Right lobe of liver (tissue), 6 donors: ENCODE results near the gene INPP5A. TPM values are rescaled to one million over a fixed set of nuclear protein-coding genes. Genes with fewer than 3 reads are reported as not detected.
A peak's percentile ranks its signal among the peaks of the same experiment; 100 is the strongest.
"Not testable (repeated sequence)": the region's sequence is repeated elsewhere in the genome, so short reads cannot be mapped to it uniquely, and the experiment has no call there.

Experiments used
- ATAC-seq, 4 donors: fragments of 200-7000 bp; cut with Tn5 transposase; one replicate each; pipeline ENCODE4 v1.9.1; 2020; ENCODE audit warnings: mild to moderate bottlenecking in 4 of 4, moderate library complexity in 4 of 4
- DNase-seq, 3 donors: peaks; one replicate each; pipeline ENCODE4 v3.0.0-alpha.2; 2020
- H3K27ac ChIP-seq, 3 donors: fragments of 200-600 bp; one replicate each; pipeline ENCODE4 v1.8.0; 2022
- H3K27me3 ChIP-seq, 2 donors: fragments of 200-600 bp; one replicate each; pipeline ENCODE4 v1.8.0; 2022
- H3K36me3 ChIP-seq, 4 donors: fragments of 200-600 bp; sonication (generic) in 1 of 4; one replicate each; pipeline versions ENCODE4 v1.5.1 to v1.8.0; 2017 to 2022; ENCODE audit warnings: control low read depth in 1 of 4
- H3K4me1 ChIP-seq, 4 donors: fragments of 200-600 bp; sonication (generic) in 1 of 4; one replicate each; pipeline versions ENCODE4 v1.5.1 to v1.8.0; 2017 to 2022; ENCODE audit warnings: control low read depth in 1 of 4
- H3K4me3 ChIP-seq, 3 donors: fragments of 200-600 bp; one replicate each; pipeline ENCODE4 v1.8.0; 2022
- H3K9me3 ChIP-seq, 4 donors: fragments of 200-600 bp; sonication (generic) in 1 of 4; one replicate each; pipeline versions ENCODE4 v1.5.1 to v1.8.0; 2017 to 2022; ENCODE audit warnings: control low read depth in 1 of 4
- CTCF ChIP-seq, 4 donors: fragments of 200-600 bp in 3 of 4; fragments of 450-650 bp in 1 of 4; IDR thresholded peaks; one replicate each; pipeline versions ENCODE4 v1.5.1 to v1.8.0; 2016 to 2022; ENCODE audit warnings: antibody characterized with exemption in 4 of 4, mild to moderate bottlenecking in 2 of 4
- POLR2A ChIP-seq: fragments of 450-650 bp; IDR thresholded peaks from one replicate; pipeline ENCODE4 v1.6.1; 2017; ENCODE audit warnings: antibody characterized with exemption, mild to moderate bottlenecking
- WGBS: methylation state at CpG from one replicate; pipeline ENCODE4 v1.1.6; 2018; ENCODE audit warnings: low coverage, low lambda C conversion rate; ENCODE audit not compliant: insufficient coverage; ENCODE audit errors: missing lambda C conversion rate; 5-methylcytosine and 5-hydroxymethylcytosine counted together
- intact Hi-C, 2 donors: fragments of 100-400 bp; cut with DNase I; formaldehyde crosslinking; loops; one replicate each; pipeline versions ENCODE4 v1.11.2 to v1.14.1; 2022
- total RNA-seq, 6 experiments: library from RNA; depleted of rRNA in 2 of 6; stranded (reverse); fragments of >200 nt in 2 of 6; fragmentation: NEBNext Ultra II Directional in 3 of 6; extraction: Animal tissue kit (Norgen Biotek cat#: 25700) in 3 of 6; gene quantifications; one replicate each; pipeline versions ENCODE4 v1.1.0 to v1.2.4, GENCODE V29; 2016 to 2023
- donor health status: DM: no; HTN: yes; CAD: no.
- donor health status: DM: no; HTN: no; CAD: no.
- donor health status: DM: no; HTN: no; CAD: no.
- donor health status: DM: no; HTN: yes; CAD: no.
- donor health status: DM: no; HTN: yes; CAD: no.

Gene INPP5A
- total RNA-seq, 6 experiments from 2014 or later = 12.5 to 24.6 (median 16.9) TPM

- intact Hi-C loops = no loop called here
- no peak overlapping the region for H3K27ac ChIP-seq
- H3K4me1 ChIP-seq = no peaks in the 10 kb centered on the region
- DNase-seq = no peak
- ATAC-seq = no peak
- H3K4me3 ChIP-seq = no peak overlapping the region
- TF ChIP-seq CTCF (IDR thresholded peaks at IDR 0.05) (no peak), POLR2A (no peak)
- no peaks in the 10 kb centered on the region for H3K9me3 ChIP-seq
- no peaks in the 10 kb centered on the region for H3K27me3 ChIP-seq
- WGBS = no CpG with 5 or more reads among the region's 57 CpGs
- H3K36me3 ChIP-seq = no peaks in the 10 kb centered on the region
These were observed 256.6 kb downstream of the INPP5A start for GRCh38 chr10:132793871-132794849.

- WGBS = 40% methylated on average over 2 of the region's 21 CpGs
- Histone ChIP-seq H3K4me3 (no peak overlapping the region), H3K27ac (no peak overlapping the region), H3K36me3 (no peaks in the 10 kb centered on the region), H3K27me3 (no peaks in the 10 kb centered on the region), H3K9me3 (no peaks in the 10 kb centered on the region), H3K4me1 (no peaks in the 10 kb centered on the region)
- intact Hi-C loops = no loop called here
- TF ChIP-seq CTCF (IDR thresholded peaks at IDR 0.05) = no peak
- ATAC-seq (no peak), DNase-seq (no peak)
These were observed 259.3 kb downstream of the INPP5A start for GRCh38 chr10:132796846-132797245.

GRCh38 chr10:132797986-132798385 is 260.4 kb downstream of the INPP5A start:
- intact Hi-C loops, H3K9me3 ChIP-seq, H3K4me3 ChIP-seq, H3K27me3 ChIP-seq, DNase-seq, H3K27ac ChIP-seq, ATAC-seq, H3K4me1 ChIP-seq, H3K36me3 ChIP-seq: not testable (repeated sequence)
- 89% methylated on average over 8 of the region's 32 CpGs for WGBS

- DNase-seq = no peak
- H3K36me3 ChIP-seq = no peaks in the 10 kb centered on the region
- intact Hi-C loops = no loop called here
- no peak overlapping the region for H3K27ac ChIP-seq
- no peaks in the 10 kb centered on the region for H3K4me1 ChIP-seq
- no peak overlapping the region for H3K4me3 ChIP-seq
- H3K9me3 ChIP-seq = no peaks in the 10 kb centered on the region
- TF ChIP-seq CTCF (IDR thresholded peaks at IDR 0.05) (no peak), POLR2A (no peak)
- peak in 1 of 4 donors; percentile 9 for ATAC-seq
- no CpG with 5 or more reads among the region's 21 CpGs for WGBS
- no peaks in the 10 kb centered on the region for H3K27me3 ChIP-seq
These were observed 260.8 kb downstream of the INPP5A start for GRCh38 chr10:132798403-132798802.

- no peak for DNase-seq
- ATAC-seq = peak in 1 of 4 donors; percentile 20
- H3K36me3 ChIP-seq = no peaks in the 10 kb centered on the region
- H3K4me1 ChIP-seq = no peaks in the 10 kb centered on the region
- no peak overlapping the region for H3K27ac ChIP-seq
- no peaks in the 10 kb centered on the region for H3K27me3 ChIP-seq
- no peak for TF ChIP-seq CTCF (IDR thresholded peaks at IDR 0.05)
- TF ChIP-seq POLR2A = no peak
- H3K9me3 ChIP-seq = no peaks in the 10 kb centered on the region
- WGBS = no CpG with 5 or more reads among the region's 15 CpGs
- H3K4me3 ChIP-seq = no peak overlapping the region
- intact Hi-C loops = no loop called here
These were observed 261.3 kb downstream of the INPP5A start for GRCh38 chr10:132798876-132799275.
